ENCODE measurements around the gene CASP1.

CASP1 gene

DNA sequence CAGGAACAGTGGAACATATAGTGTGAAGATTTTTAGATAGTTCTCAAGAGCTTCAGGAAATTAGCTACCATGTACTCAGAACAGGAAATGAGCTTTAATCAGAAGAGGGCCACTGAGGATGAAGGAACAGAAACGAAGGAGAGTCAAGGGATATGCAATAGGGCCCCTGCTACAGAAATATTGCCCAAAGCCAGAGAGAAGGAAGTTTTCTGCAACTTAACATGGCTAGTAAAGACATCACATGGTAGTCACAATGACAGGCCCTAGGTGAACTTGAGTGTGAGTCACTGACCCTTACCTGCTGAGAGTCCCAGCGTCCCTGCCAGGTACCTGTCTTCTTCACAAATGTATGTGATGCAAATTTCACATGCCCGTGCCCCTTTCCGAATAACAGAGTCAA lies 35.4 kb upstream of the CASP1 start:
- no peak for TF ChIP-seq CEBPB (IDR thresholded peaks at IDR 0.05)
- TF ChIP-seq, protein P1, sequence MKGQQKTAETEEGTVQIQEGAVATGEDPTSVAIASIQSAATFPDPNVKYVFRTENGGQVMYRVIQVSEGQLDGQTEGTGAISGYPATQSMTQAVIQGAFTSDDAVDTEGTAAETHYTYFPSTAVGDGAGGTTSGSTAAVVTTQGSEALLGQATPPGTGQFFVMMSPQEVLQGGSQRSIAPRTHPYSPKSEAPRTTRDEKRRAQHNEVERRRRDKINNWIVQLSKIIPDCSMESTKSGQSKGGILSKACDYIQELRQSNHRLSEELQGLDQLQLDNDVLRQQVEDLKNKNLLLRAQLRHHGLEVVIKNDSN (IDR thresholded peaks at IDR 0.05): no peak

DNA sequence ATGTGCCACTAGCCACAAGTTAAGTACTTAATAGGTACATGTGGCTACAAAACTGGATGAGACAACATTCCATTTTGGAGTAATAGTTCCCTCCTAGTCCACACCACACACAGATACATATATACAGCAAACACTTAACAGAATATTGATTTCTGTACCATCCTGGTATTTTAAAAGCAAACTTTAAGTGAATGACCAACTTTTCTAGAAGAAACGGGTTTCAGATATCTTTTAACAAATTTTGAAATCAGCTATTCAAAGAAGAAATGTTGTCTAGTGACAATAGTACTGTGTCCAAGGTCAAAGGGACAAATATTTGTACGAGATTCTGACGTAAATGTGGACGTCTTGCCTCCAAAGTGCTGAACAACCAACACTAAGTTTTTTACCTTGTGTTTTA lies 22.5 kb upstream of the CASP1 start:
- TF ChIP-seq FOXM1 (IDR thresholded peaks at IDR 0.05; ENCODE audit: borderline replicate concordance, low read depth) (no peak), YY1 (IDR thresholded peaks at IDR 0.05; ENCODE audit: low read depth) (no peak), RAD21 (IDR thresholded peaks at IDR 0.05; ENCODE audit: low read depth) (no peak)
- TF ChIP-seq, protein P2, sequence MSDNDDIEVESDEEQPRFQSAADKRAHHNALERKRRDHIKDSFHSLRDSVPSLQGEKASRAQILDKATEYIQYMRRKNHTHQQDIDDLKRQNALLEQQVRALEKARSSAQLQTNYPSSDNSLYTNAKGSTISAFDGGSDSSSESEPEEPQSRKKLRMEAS (IDR thresholded peaks at IDR 0.05): no peak

DNA sequence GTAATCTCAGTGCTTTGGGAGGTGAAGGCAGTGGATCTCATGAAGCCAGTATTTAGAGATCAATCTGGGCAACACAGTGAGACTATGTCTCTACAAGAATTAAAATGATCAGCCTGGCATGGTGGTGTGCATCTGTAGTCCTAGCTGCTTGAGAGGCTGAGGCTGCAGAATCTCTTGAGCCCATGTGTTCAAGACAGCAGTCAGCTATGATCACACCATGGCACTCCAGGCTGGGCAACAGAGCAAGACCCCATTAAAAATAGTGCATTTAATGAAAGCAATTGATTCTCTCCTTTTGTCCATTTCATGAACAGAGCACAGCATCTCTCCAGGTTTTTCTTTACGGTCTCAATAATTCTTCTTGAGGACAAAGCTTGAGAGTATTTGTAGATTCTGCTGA lies 21.5 kb upstream of the CASP1 start:
- no peak for TF ChIP-seq NFIC (IDR thresholded peaks at IDR 0.05)
- TF ChIP-seq, protein P2 (IDR thresholded peaks at IDR 0.05): no peak
- TF ChIP-seq, protein P1 (IDR thresholded peaks at IDR 0.05): no peak
- no peak for TF ChIP-seq EGR1 (IDR thresholded peaks at IDR 0.05)
- no peak for TF ChIP-seq TCF12 (IDR thresholded peaks at IDR 0.05; ENCODE audit: low read depth)
- TF ChIP-seq ZBTB7A (IDR thresholded peaks at IDR 0.05; ENCODE audit: low read depth): no peak
- TF ChIP-seq YY1 (IDR thresholded peaks at IDR 0.05; ENCODE audit: low read depth): no peak
- no peak for TF ChIP-seq TAF1 (IDR thresholded peaks at IDR 0.05; ENCODE audit: low read depth)
- no peak for TF ChIP-seq CREB1 (IDR thresholded peaks at IDR 0.05; ENCODE audit: low read depth)

DNA sequence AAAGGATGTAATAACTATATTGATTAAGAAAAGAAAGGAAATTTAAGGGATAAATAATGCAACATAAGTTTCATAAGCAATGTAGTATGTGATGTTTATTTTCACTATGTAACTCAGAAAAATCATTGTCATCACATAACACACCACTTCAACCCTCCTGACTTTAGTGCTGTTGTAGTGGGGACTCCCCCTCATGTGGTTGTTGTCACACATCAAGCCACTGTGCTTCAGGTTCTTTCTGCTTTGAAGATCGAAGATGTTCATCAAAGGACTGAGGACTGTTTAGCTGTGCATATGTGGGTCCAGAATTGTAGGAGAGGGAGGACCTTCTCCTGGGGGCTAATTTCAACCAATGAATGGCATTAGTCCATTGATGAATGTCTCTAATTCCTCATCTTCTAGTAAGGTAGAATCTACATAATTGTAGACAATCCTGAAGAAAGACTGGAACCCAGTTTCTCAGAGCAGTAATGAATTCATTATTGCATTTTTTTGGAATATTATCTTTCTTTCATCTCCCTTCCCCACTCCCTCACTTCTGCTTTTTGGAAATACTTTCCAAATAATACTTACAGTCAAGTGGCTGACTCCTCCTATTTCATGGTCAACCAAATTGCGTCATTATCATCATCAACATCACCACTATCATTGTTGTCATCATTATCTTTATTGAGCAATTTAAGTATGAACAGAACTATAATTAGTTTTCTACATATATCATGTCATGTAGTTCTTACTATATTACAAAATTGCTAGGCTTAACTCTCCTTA lies 20.0 kb upstream of the CASP1 start:
- TF ChIP-seq EGR1 (IDR thresholded peaks at IDR 0.05) (no peak), NFIC (IDR thresholded peaks at IDR 0.05) (no peak), CREB1 (IDR thresholded peaks at IDR 0.05; ENCODE audit: low read depth) (no peak), RAD21 (IDR thresholded peaks at IDR 0.05; ENCODE audit: low read depth) (no peak), YY1 (IDR thresholded peaks at IDR 0.05; ENCODE audit: low read depth) (no peak), ZBTB7A (IDR thresholded peaks at IDR 0.05; ENCODE audit: low read depth) (no peak), CEBPB (IDR thresholded peaks at IDR 0.05) (no peak), FOXM1 (IDR thresholded peaks at IDR 0.05; ENCODE audit: borderline replicate concordance, low read depth) (no peak), TCF12 (IDR thresholded peaks at IDR 0.05; ENCODE audit: low read depth) (no peak), TEAD4 (IDR thresholded peaks at IDR 0.05) (no peak), EP300 (IDR thresholded peaks at IDR 0.05; ENCODE audit: borderline replicate concordance) (no peak), TAF1 (IDR thresholded peaks at IDR 0.05; ENCODE audit: low read depth) (no peak)
- TF ChIP-seq, protein P3, sequence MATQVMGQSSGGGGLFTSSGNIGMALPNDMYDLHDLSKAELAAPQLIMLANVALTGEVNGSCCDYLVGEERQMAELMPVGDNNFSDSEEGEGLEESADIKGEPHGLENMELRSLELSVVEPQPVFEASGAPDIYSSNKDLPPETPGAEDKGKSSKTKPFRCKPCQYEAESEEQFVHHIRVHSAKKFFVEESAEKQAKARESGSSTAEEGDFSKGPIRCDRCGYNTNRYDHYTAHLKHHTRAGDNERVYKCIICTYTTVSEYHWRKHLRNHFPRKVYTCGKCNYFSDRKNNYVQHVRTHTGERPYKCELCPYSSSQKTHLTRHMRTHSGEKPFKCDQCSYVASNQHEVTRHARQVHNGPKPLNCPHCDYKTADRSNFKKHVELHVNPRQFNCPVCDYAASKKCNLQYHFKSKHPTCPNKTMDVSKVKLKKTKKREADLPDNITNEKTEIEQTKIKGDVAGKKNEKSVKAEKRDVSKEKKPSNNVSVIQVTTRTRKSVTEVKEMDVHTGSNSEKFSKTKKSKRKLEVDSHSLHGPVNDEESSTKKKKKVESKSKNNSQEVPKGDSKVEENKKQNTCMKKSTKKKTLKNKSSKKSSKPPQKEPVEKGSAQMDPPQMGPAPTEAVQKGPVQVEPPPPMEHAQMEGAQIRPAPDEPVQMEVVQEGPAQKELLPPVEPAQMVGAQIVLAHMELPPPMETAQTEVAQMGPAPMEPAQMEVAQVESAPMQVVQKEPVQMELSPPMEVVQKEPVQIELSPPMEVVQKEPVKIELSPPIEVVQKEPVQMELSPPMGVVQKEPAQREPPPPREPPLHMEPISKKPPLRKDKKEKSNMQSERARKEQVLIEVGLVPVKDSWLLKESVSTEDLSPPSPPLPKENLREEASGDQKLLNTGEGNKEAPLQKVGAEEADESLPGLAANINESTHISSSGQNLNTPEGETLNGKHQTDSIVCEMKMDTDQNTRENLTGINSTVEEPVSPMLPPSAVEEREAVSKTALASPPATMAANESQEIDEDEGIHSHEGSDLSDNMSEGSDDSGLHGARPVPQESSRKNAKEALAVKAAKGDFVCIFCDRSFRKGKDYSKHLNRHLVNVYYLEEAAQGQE (IDR thresholded peaks at IDR 0.05; ENCODE audit: low read depth): no peak
- TF ChIP-seq, protein P2 (IDR thresholded peaks at IDR 0.05): no peak
- TF ChIP-seq, protein P1 (IDR thresholded peaks at IDR 0.05): no peak

DNA sequence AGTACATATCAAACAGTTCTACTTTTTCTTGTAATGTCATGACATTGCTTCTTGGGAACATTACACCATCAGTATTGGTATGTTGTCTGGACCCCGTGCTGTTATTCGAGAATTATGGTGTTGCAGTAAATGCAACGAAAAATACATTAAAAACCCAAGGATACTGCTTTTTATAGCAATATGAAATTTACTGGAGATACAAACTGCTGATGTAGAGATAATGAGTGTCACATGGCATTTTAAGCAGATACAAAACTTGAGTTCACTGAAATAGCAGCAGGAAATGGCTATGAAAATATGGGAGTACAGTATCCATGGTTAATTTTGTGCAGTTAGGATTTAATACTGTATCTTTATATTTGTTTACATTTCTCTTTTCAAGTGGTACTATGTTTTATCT lies 17.5 kb upstream of the CASP1 start:
- TF ChIP-seq FOXM1 (IDR thresholded peaks at IDR 0.05; ENCODE audit: borderline replicate concordance, low read depth) (no peak), TEAD4 (IDR thresholded peaks at IDR 0.05) (no peak), ZBTB7A (IDR thresholded peaks at IDR 0.05; ENCODE audit: low read depth) (no peak), CEBPB (IDR thresholded peaks at IDR 0.05) (no peak), TAF1 (IDR thresholded peaks at IDR 0.05; ENCODE audit: low read depth) (no peak), CREB1 (IDR thresholded peaks at IDR 0.05; ENCODE audit: low read depth) (no peak), NFIC (IDR thresholded peaks at IDR 0.05) (no peak), TCF12 (IDR thresholded peaks at IDR 0.05; ENCODE audit: low read depth) (no peak), EGR1 (IDR thresholded peaks at IDR 0.05) (no peak), EP300 (IDR thresholded peaks at IDR 0.05; ENCODE audit: borderline replicate concordance) (no peak), YY1 (IDR thresholded peaks at IDR 0.05; ENCODE audit: low read depth) (no peak), RAD21 (IDR thresholded peaks at IDR 0.05; ENCODE audit: low read depth) (no peak)
- TF ChIP-seq, protein P2 (IDR thresholded peaks at IDR 0.05): no peak
- TF ChIP-seq, protein P1 (IDR thresholded peaks at IDR 0.05): no peak
- TF ChIP-seq, protein P3 (IDR thresholded peaks at IDR 0.05; ENCODE audit: low read depth): no peak

Data from Ishikawa (cell line).